ENCODE measurements around the gene SMTN.
A peak's percentile ranks its signal among the peaks of the same experiment; 100 is the strongest.

SMTN gene

GRCh38 chr22:31088233-31088986 is 7.3 kb downstream of the SMTN start:
- H3K4me3 ChIP-seq (ENCODE audit: low read depth, low read length) = no peak overlapping the region
- TF ChIP-seq CTCF (IDR thresholded peaks at IDR 0.05; ENCODE audit: low read depth, low read length, missing control alignments) = no peak
- DNase-seq (ENCODE audit: low read depth) = no peak

GRCh38 chr22:31089160-31090100 is 8.3 kb downstream of the SMTN start:
- no peak overlapping the region for H3K4me3 ChIP-seq (ENCODE audit: low read depth, low read length)
- TF ChIP-seq CTCF (IDR thresholded peaks at IDR 0.05; ENCODE audit: low read depth, low read length, missing control alignments) = peak; percentile 87
- no peak for DNase-seq (ENCODE audit: low read depth)

- TF ChIP-seq CTCF (IDR thresholded peaks at IDR 0.05; ENCODE audit: low read depth, low read length, missing control alignments) = no peak
- H3K4me3 ChIP-seq (ENCODE audit: low read depth, low read length) = no peak overlapping the region
- DNase-seq (ENCODE audit: low read depth) = no peak
Observed at GRCh38 chr22:31090217-31091085, 9.3 kb downstream of the SMTN start.

GRCh38 chr22:31091106-31091975 is 10.2 kb downstream of the SMTN start:
- no peak overlapping the region for H3K4me3 ChIP-seq (ENCODE audit: low read depth, low read length)
- TF ChIP-seq CTCF (IDR thresholded peaks at IDR 0.05; ENCODE audit: low read depth, low read length, missing control alignments) = no peak
- no peak for DNase-seq (ENCODE audit: low read depth)

GRCh38 chr22:31092161-31092560 is 11.0 kb downstream of the SMTN start:
- no peak for TF ChIP-seq CTCF (IDR thresholded peaks at IDR 0.05; ENCODE audit: low read depth, low read length, missing control alignments)
- DNase-seq (ENCODE audit: low read depth) = no peak
- no peak overlapping the region for H3K4me3 ChIP-seq (ENCODE audit: low read depth, low read length)
